ENCODE measurements around the gene SLC4A1AP. TPM values are rescaled to one million over a fixed set of nuclear protein-coding genes. Genes with fewer than 3 reads are reported as not detected.

SLC4A1AP gene
- total RNA-seq, 1 experiment from 2014 or later, result 20.8 TPM

GRCh38 chr2:27652790-27653189, 10.9 kb upstream of the SLC4A1AP start:
- H3K18ac ChIP-seq (ENCODE audit: insufficient read length, low read depth, low read length), result no peak overlapping the region
- no peak overlapping the region for H3K56ac ChIP-seq (ENCODE audit: insufficient read length, low read depth, low read length)
- no peak overlapping the region for H3K27ac Mint-ChIP-seq
- H3K79me2 ChIP-seq (ENCODE audit: insufficient read depth, low read length), result no peaks in the 10 kb centered on the region
- no peaks in the 10 kb centered on the region for H3K9me3 Mint-ChIP-seq
- no peak for TF ChIP-seq CTCF (conservative IDR thresholded peaks at IDR 0.05)
- no peaks in the 10 kb centered on the region for H3K27me3 ChIP-seq (ENCODE audit: insufficient read depth, low read length)
- no peaks in the 10 kb centered on the region for H3K4me1 ChIP-seq (ENCODE audit: insufficient read depth, low read length)
- H2BK120ac ChIP-seq (ENCODE audit: low read depth, low read length, poor library complexity, severe bottlenecking), result no peak overlapping the region
- H3K23ac ChIP-seq (ENCODE audit: insufficient read length, low read depth, low read length), result no peak overlapping the region
- H4K20me1 ChIP-seq (ENCODE audit: control insufficient read depth, insufficient read depth, insufficient read length), result no peaks in the 10 kb centered on the region
- no peak overlapping the region for H3T11ph ChIP-seq (ENCODE audit: low read length)
- no peak overlapping the region for H4K91ac ChIP-seq (ENCODE audit: insufficient read length, low read depth, low read length)
- no peak overlapping the region for H2BK5ac ChIP-seq (ENCODE audit: insufficient read length, low read length)
- H4K5ac ChIP-seq (ENCODE audit: insufficient read length, low read depth, low read length), result no peak overlapping the region
- no peak overlapping the region for H3K9ac ChIP-seq (ENCODE audit: extremely low read depth, insufficient read length, low read length)
- H3K4ac ChIP-seq (ENCODE audit: low read depth, low read length), result no peak overlapping the region
- H3K4me1 Mint-ChIP-seq, result peaks cover 10 to 14% of the 10 kb centered on the region in 2 experiments
- no peak overlapping the region for H2BK15ac ChIP-seq (ENCODE audit: low read depth, low read length)
- no peaks in the 10 kb centered on the region for H3K9me3 ChIP-seq (ENCODE audit: control insufficient read depth, low read depth, low read length)
- H2AFZ ChIP-seq (ENCODE audit: low read length), result no peak overlapping the region
- no CpG with 5 or more reads among the region's 1 CpG for WGBS (ENCODE audit: extremely low coverage, insufficient read length, low lambda C conversion rate)
- H4K8ac ChIP-seq (replicated peaks; ENCODE audit: insufficient read length, low read depth, low read length), result no peak overlapping the region
- H3K27me3 Mint-ChIP-seq (ENCODE audit: low read depth), result no peaks in the 10 kb centered on the region
- no peak overlapping the region for H2BK20ac ChIP-seq (ENCODE audit: low read depth, low read length, poor library complexity, severe bottlenecking)
- DNase-seq, result no peak
- no peak overlapping the region for H2BK12ac ChIP-seq (ENCODE audit: insufficient read length, low read depth, low read length)
- H2AK5ac ChIP-seq (ENCODE audit: insufficient read length, low read length), result no peak overlapping the region
- no peak overlapping the region for H3K4me3 Mint-ChIP-seq
- H3K27ac ChIP-seq (ENCODE audit: insufficient read length, low read depth, low read length), result no peak overlapping the region
- H3K79me1 ChIP-seq (ENCODE audit: insufficient read depth, low read depth, low read length, poor library complexity, severe bottlenecking), result no peaks in the 10 kb centered on the region
- H3K4me2 ChIP-seq (ENCODE audit: insufficient read depth, insufficient read length, low read length), result no peak overlapping the region
- H3K23me2 ChIP-seq (ENCODE audit: insufficient read length, low read depth, low read length, poor library complexity, severe bottlenecking), result no peaks in the 10 kb centered on the region
- H3K36me3 Mint-ChIP-seq (ENCODE audit: insufficient read depth in 1 of 3, low read depth in 3 of 3), result peaks cover 18 to 85% (median 73%) of the 10 kb centered on the region in 3 experiments; a peak in 6 of 7 replicates
- H3K14ac ChIP-seq (ENCODE audit: insufficient read depth, low read length), result no peak overlapping the region

All from H9 (cell line).